HL-60/S4 (cell line): ENCODE measurements around the gene NDUFB2.
"Not testable (repeated sequence)": the region's sequence is repeated elsewhere in the genome, so short reads cannot be mapped to it uniquely, and the experiment has no call there.

Experiments used
- in situ Hi-C: fragments of 300-500 bp; cut with MboI; formaldehyde crosslinking; loops from 2 replicates; pipeline ENCODE4 v1.14.3; 2022; ENCODE audit warnings: low sequenced_read_pairs

NDUFB2 gene

GRCh38 chr7:140672382-140673062 lies 24.0 kb upstream of the NDUFB2 start, which contains the start of gene ADCK2:
Gene ADCK2, plus strand, starts transcription at chr7:140672945. Its CDS starts 386 bp downstream, at chr7:140673331.
- in situ Hi-C loops: no loop called here

GRCh38 chr7:140673063-140673773 lies 23.3 kb upstream of the NDUFB2 start:
- in situ Hi-C loops: no loop called here

- in situ Hi-C loops: no loop called here
Observed at GRCh38 chr7:140673774-140674155, 22.7 kb upstream of the NDUFB2 start.

GRCh38 chr7:140674356-140674800 lies 22.1 kb upstream of the NDUFB2 start:
- in situ Hi-C loops: no loop called here

- in situ Hi-C loops: no loop called here
Observed at GRCh38 chr7:140674899-140675701, 21.4 kb upstream of the NDUFB2 start.

GRCh38 chr7:140675726-140676125 lies 20.8 kb upstream of the NDUFB2 start:
- in situ Hi-C loops: no loop called here

GRCh38 chr7:140676306-140676705 lies 20.2 kb upstream of the NDUFB2 start:
- in situ Hi-C loops: no loop called here

GRCh38 chr7:140676956-140677355 lies 19.6 kb upstream of the NDUFB2 start:
- in situ Hi-C loops: not testable (repeated sequence)

- in situ Hi-C loops: no loop called here
Observed at GRCh38 chr7:140677496-140677895, 19.0 kb upstream of the NDUFB2 start.

- in situ Hi-C loops: no loop called here
Observed at GRCh38 chr7:140678081-140678815, 18.3 kb upstream of the NDUFB2 start.

GRCh38 chr7:140678816-140679130 lies 17.7 kb upstream of the NDUFB2 start:
- in situ Hi-C loops: no loop called here

GRCh38 chr7:140679186-140679585 lies 17.3 kb upstream of the NDUFB2 start:
- in situ Hi-C loops: no loop called here

GRCh38 chr7:140680886-140681285 lies 15.6 kb upstream of the NDUFB2 start:
- in situ Hi-C loops: no loop called here

GRCh38 chr7:140681766-140682165 lies 14.7 kb upstream of the NDUFB2 start:
- in situ Hi-C loops: no loop called here

- in situ Hi-C loops: no loop called here
Observed at GRCh38 chr7:140683657-140684056, 12.9 kb upstream of the NDUFB2 start.

GRCh38 chr7:140684066-140684950 lies 12.2 kb upstream of the NDUFB2 start:
- in situ Hi-C loops: no loop called here

GRCh38 chr7:140685407-140686087 lies 11.0 kb upstream of the NDUFB2 start:
- in situ Hi-C loops: no loop called here

GRCh38 chr7:140686921-140687320 lies 9.6 kb upstream of the NDUFB2 start:
- in situ Hi-C loops: no loop called here

GRCh38 chr7:140688341-140688740 lies 8.2 kb upstream of the NDUFB2 start:
- in situ Hi-C loops: no loop called here
